Kidney (tissue), 14 donors: ENCODE results near the gene C3AR1. TPM values are rescaled to one million over a fixed set of nuclear protein-coding genes. Genes with fewer than 3 reads are reported as not detected.

Experiments
- DNase-seq, 5 donors: peaks; one replicate each; pipeline ENCODE4 v3.0.0-alpha.2; 2013 to 2020
- FAIRE-seq: peaks from 2 replicates; lab custom pipeline; 2012; peaks lifted over from hg19 to GRCh38; lab: Jason Lieb, UNC
- H3K27ac ChIP-seq, 2 donors: one replicate each; pipeline ENCODE4 v1.7.0; 2013; ENCODE audit warnings: low read depth in 2 of 2, low read length in 2 of 2, inconsistent platforms in 1 of 2
- H3K27me3 ChIP-seq: one replicate; pipeline ENCODE4 v1.7.1; 2013; ENCODE audit warnings: low read length, inconsistent platforms; ENCODE audit not compliant: control insufficient read depth, insufficient read depth
- H3K36me3 ChIP-seq, 3 donors: one replicate each; pipeline versions ENCODE4 v1.7.0 to v1.7.1; 2013; ENCODE audit warnings: low read length in 3 of 3, control low read depth in 1 of 3, inconsistent platforms in 1 of 3; ENCODE audit not compliant: insufficient read depth in 3 of 3, control insufficient read depth in 2 of 3
- H3K4me1 ChIP-seq, 3 donors: one replicate each; pipeline versions ENCODE4 v1.7.0 to v1.7.1; 2013; ENCODE audit warnings: low read length in 3 of 3, inconsistent platforms in 1 of 3, low read depth in 1 of 3; ENCODE audit not compliant: control insufficient read depth in 2 of 3, insufficient read depth in 2 of 3
- H3K4me3 ChIP-seq, 3 donors: one replicate each; pipeline versions ENCODE4 v1.7.0 to v1.8.1; 2013; ENCODE audit warnings: low read length in 3 of 3, control low read depth in 1 of 3, inconsistent platforms in 1 of 3
- H3K9ac ChIP-seq, 3 donors: one replicate each; pipeline versions ENCODE4 v1.7.0 to v1.7.1; 2013; ENCODE audit warnings: low read length in 3 of 3, control low read depth in 1 of 3, inconsistent platforms in 1 of 3
- H3K9me3 ChIP-seq, 3 donors: one replicate each; pipeline versions ENCODE4 v1.7.0 to v1.7.1; 2013; ENCODE audit warnings: low read length in 3 of 3, control low read depth in 1 of 3, inconsistent platforms in 1 of 3; ENCODE audit not compliant: control insufficient read depth in 2 of 3, insufficient read depth in 1 of 3
- CTCF ChIP-seq: IDR thresholded peaks from 3 replicates; pipeline ENCODE4 v1.5.1; 2012; ENCODE audit warnings: mild to moderate bottlenecking, moderate library complexity, borderline replicate concordance; ENCODE audit not compliant: insufficient read depth; ENCODE audit errors: extremely low read depth
- intact Hi-C: fragments of 100-400 bp; cut with DNase I; formaldehyde crosslinking; loops from one replicate; pipeline ENCODE4 v1.11.1; 2022
- polyA plus RNA-seq: library from polyadenylated mRNA; stranded (reverse); fragments of 350-450 nt; fragmentation: Illumina TruSeq; extraction: RNeasy Lipid Tissue Mini Kit (QIAGEN cat#74804); gene quantifications from one replicate; pipeline ENCODE4 v1.2.3, GENCODE V29; 2014; ENCODE audit warnings: low read depth, low replicate concordance; ENCODE audit not compliant: insufficient read depth
- total RNA-seq: library from RNA; stranded (reverse); fragmentation: NEBNext Ultra II Directional; extraction: Animal tissue kit (Norgen Biotek cat#: 25700); gene quantifications from one replicate; pipeline ENCODE4 v1.2.1, GENCODE V29; 2021
- donor health status: control.
- donor health status: control.
- donor health status: control.
- donor health status: control.
- donor health status: control.
- donor health status: DM: yes; HTN: yes; CAD: no.
- donor health status: Normal renal cell carcinoma (clear cell type).

C3AR1 gene
- total and polyA plus RNA-seq, 2 donors from 2014 or later, result 2.9 to 17.7 TPM

- no peak overlapping the region for H3K27ac ChIP-seq
- no peaks in the 10 kb centered on the region for H3K27me3 ChIP-seq
- no peak overlapping the region for H3K9ac ChIP-seq
- peaks cover 0 to 3% (median 0%) of the 10 kb centered on the region in 3 donors for H3K4me1 ChIP-seq
- H3K4me3 ChIP-seq, result no peak overlapping the region
- no peak for DNase-seq
- no peak for TF ChIP-seq CTCF
- no peak for FAIRE-seq
- H3K9me3 ChIP-seq, result no peaks in the 10 kb centered on the region
- H3K36me3 ChIP-seq, result no peaks in the 10 kb centered on the region
- intact Hi-C loops, result no loop called here
Measured at GRCh38 chr12:8028267-8028666, 37.9 kb downstream of the C3AR1 start.

- intact Hi-C loops, result no loop called here
- no peak for FAIRE-seq
- no peak for TF ChIP-seq CTCF
- Histone ChIP-seq H3K27ac (no peak overlapping the region), H3K9ac (peak overlapping the region in 1 of 3 donors; percentile 98), H3K4me3 (peak overlapping the region in 1 of 3 donors; percentile 14), H3K4me1 (peaks cover 0 to 3% (median 0%) of the 10 kb centered on the region in 3 donors), H3K27me3 (no peaks in the 10 kb centered on the region), H3K36me3 (no peaks in the 10 kb centered on the region), H3K9me3 (no peaks in the 10 kb centered on the region)
- no peak for DNase-seq
Measured at GRCh38 chr12:8027856-8028255, 38.3 kb downstream of the C3AR1 start.

- no peaks in the 10 kb centered on the region for H3K27me3 ChIP-seq
- H3K36me3 ChIP-seq, result no peaks in the 10 kb centered on the region
- DNase-seq (peak; percentile 98 to 100 (median 99)), FAIRE-seq (peak; percentile 99)
- H3K27ac ChIP-seq, result peak overlapping the region; percentile 100
- no peaks in the 10 kb centered on the region for H3K9me3 ChIP-seq
- H3K9ac ChIP-seq, result peak overlapping the region; percentile 82 to 98 (median 92)
- intact Hi-C loops, result no loop called here
- H3K4me1 ChIP-seq, result no peaks in the 10 kb centered on the region
- peak overlapping the region; percentile 87 to 97 (median 91) for H3K4me3 ChIP-seq
- no peak for TF ChIP-seq CTCF
Measured at GRCh38 chr12:8026291-8026900, 39.8 kb downstream of the C3AR1 start.
